ENCODE results near the gene FMN1. TPM values are rescaled to one million over a fixed set of nuclear protein-coding genes. Genes with fewer than 3 reads are reported as not detected.

Gene FMN1
- total RNA-seq, 1 donor from 2014 or later: 5.3 TPM

GRCh38 chr15:32763295-32763694 is 431.2 kb downstream of the FMN1 start:
- DNase-seq: no peak

- no peak for DNase-seq
These were observed 437.1 kb downstream of the FMN1 start for GRCh38 chr15:32757426-32757825.

- no peak for DNase-seq
These were observed 443.5 kb downstream of the FMN1 start for GRCh38 chr15:32750979-32751378.

- DNase-seq: no peak
These were observed 446.6 kb downstream of the FMN1 start for GRCh38 chr15:32747921-32748342.

GRCh38 chr15:32746116-32746857 is 448.2 kb downstream of the FMN1 start:
- no peak for DNase-seq

- DNase-seq: no peak
These were observed 450.9 kb downstream of the FMN1 start for GRCh38 chr15:32743411-32744140.

- no peak for DNase-seq
These were observed 454.9 kb downstream of the FMN1 start for GRCh38 chr15:32739522-32740063.

GRCh38 chr15:32738666-32739065 is 455.8 kb downstream of the FMN1 start:
- DNase-seq: no peak

GRCh38 chr15:32737304-32737703 is 457.2 kb downstream of the FMN1 start:
- no peak for DNase-seq

GRCh38 chr15:32736701-32737061 is 457.8 kb downstream of the FMN1 start:
- DNase-seq: no peak

- DNase-seq: no peak
These were observed 458.4 kb downstream of the FMN1 start for GRCh38 chr15:32735989-32736700.

- DNase-seq: no peak
These were observed 461.2 kb downstream of the FMN1 start for GRCh38 chr15:32733281-32733680.

GRCh38 chr15:32732574-32733157 is 461.8 kb downstream of the FMN1 start:
- DNase-seq: no peak

- DNase-seq: peak; percentile 38
These were observed 463.5 kb downstream of the FMN1 start for GRCh38 chr15:32730677-32731654.

- no peak for DNase-seq
These were observed 464.7 kb downstream of the FMN1 start for GRCh38 chr15:32729700-32730395.

GRCh38 chr15:32723171-32723948 is 471.2 kb downstream of the FMN1 start:
- no peak for DNase-seq

- no peak for DNase-seq
These were observed 472.4 kb downstream of the FMN1 start for GRCh38 chr15:32722136-32722535.

GRCh38 chr15:32721596-32721995 is 472.9 kb downstream of the FMN1 start:
- DNase-seq: no peak

GRCh38 chr15:32718821-32719716 is 475.4 kb downstream of the FMN1 start:
- DNase-seq: no peak

Measured in tongue (tissue), 2 donors.